ENCODE data around the gene PDX1.
A peak's percentile ranks its signal among the peaks of the same experiment; 100 is the strongest.
"Not testable (repeated sequence)": the region's sequence is repeated elsewhere in the genome, so short reads cannot be mapped to it uniquely, and the experiment has no call there.

PDX1 gene

GRCh38 chr13:27955014-27955591, 35.3 kb downstream of the PDX1 start:
- DNase-seq (ENCODE audit: insufficient read length, low spot score) (no peak), FAIRE-seq (no peak)
- TF ChIP-seq TAF1 (IDR thresholded peaks at IDR 0.05; ENCODE audit: low read depth, low read length) (no peak), PAX5 (IDR thresholded peaks at IDR 0.05; ENCODE audit: insufficient read depth, low read length, severe bottlenecking) (no peak), POLR2A (IDR thresholded peaks at IDR 0.05; ENCODE audit: low read depth, low read length) (no peak), POU2F2 (IDR thresholded peaks at IDR 0.05; ENCODE audit: low read depth, low read length) (no peak), SPI1 (IDR thresholded peaks at IDR 0.05; ENCODE audit: low read depth, low read length) (no peak), POLR2AphosphoS5 (IDR thresholded peaks at IDR 0.05; ENCODE audit: low read depth, low read length) (no peak)

GRCh38 chr13:27956576-27957300, 36.9 kb downstream of the PDX1 start:
- TF ChIP-seq TAF1 (IDR thresholded peaks at IDR 0.05; ENCODE audit: low read depth, low read length) (no peak), PAX5 (IDR thresholded peaks at IDR 0.05; ENCODE audit: insufficient read depth, low read length, severe bottlenecking) (no peak), POU2F2 (IDR thresholded peaks at IDR 0.05; ENCODE audit: low read depth, low read length) (no peak), POLR2A (IDR thresholded peaks at IDR 0.05; ENCODE audit: low read depth, low read length) (no peak), SPI1 (IDR thresholded peaks at IDR 0.05; ENCODE audit: low read depth, low read length) (no peak), POLR2AphosphoS5 (IDR thresholded peaks at IDR 0.05; ENCODE audit: low read depth, low read length) (no peak)
- DNase-seq (ENCODE audit: insufficient read length, low spot score) = no peak
- no peak for FAIRE-seq

DNA sequence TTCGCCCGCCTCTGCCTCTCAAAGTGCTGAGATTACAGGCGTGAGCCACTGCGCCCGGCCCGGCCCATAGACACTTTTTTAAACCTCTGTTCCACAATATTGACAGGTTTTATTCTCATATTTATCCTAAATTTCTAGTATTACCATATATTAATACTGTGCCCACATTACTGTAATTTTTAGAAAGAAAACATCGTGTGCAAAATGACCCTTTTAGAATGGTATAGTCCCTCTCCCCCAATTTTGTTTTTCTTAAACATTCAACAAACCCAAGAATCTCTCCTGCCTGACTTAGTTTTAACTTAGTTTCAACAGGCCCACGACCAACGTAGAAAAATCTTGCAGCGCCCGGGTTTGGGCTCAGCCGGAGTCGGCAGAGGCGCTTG, 40.2 kb downstream of the PDX1 start:
- no peak for TF ChIP-seq POU2F2 (IDR thresholded peaks at IDR 0.05; ENCODE audit: low read depth, low read length)
- no peak for TF ChIP-seq SPI1 (IDR thresholded peaks at IDR 0.05; ENCODE audit: low read depth, low read length)
- TF ChIP-seq TAF1 (IDR thresholded peaks at IDR 0.05; ENCODE audit: low read depth, low read length) = no peak
- no peak for TF ChIP-seq POLR2AphosphoS5 (IDR thresholded peaks at IDR 0.05; ENCODE audit: low read depth, low read length)
- no peak for TF ChIP-seq PAX5 (IDR thresholded peaks at IDR 0.05; ENCODE audit: insufficient read depth, low read length, severe bottlenecking)
- no peak for TF ChIP-seq POLR2A (IDR thresholded peaks at IDR 0.05; ENCODE audit: low read depth, low read length)
- DNase-seq (ENCODE audit: insufficient read length, low spot score) (no peak), FAIRE-seq (no peak)

- DNase-seq (ENCODE audit: insufficient read length, low spot score) (no peak), FAIRE-seq (peak; percentile 45)
- no peak for TF ChIP-seq SPI1 (IDR thresholded peaks at IDR 0.05; ENCODE audit: low read depth, low read length)
- no peak for TF ChIP-seq POLR2A (IDR thresholded peaks at IDR 0.05; ENCODE audit: low read depth, low read length)
- no peak for TF ChIP-seq TAF1 (IDR thresholded peaks at IDR 0.05; ENCODE audit: low read depth, low read length)
- TF ChIP-seq PAX5 (IDR thresholded peaks at IDR 0.05; ENCODE audit: insufficient read depth, low read length, severe bottlenecking) = no peak
- no peak for TF ChIP-seq POU2F2 (IDR thresholded peaks at IDR 0.05; ENCODE audit: low read depth, low read length)
- no peak for TF ChIP-seq POLR2AphosphoS5 (IDR thresholded peaks at IDR 0.05; ENCODE audit: low read depth, low read length)
Observed at GRCh38 chr13:27960362-27961226, 40.8 kb downstream of the PDX1 start.

GRCh38 chr13:27961227-27962085, 41.7 kb downstream of the PDX1 start:
- FAIRE-seq = no peak
- no peak for TF ChIP-seq SPI1 (IDR thresholded peaks at IDR 0.05; ENCODE audit: low read depth, low read length)
- DNase-seq (ENCODE audit: insufficient read length, low spot score) = no peak

DNA sequence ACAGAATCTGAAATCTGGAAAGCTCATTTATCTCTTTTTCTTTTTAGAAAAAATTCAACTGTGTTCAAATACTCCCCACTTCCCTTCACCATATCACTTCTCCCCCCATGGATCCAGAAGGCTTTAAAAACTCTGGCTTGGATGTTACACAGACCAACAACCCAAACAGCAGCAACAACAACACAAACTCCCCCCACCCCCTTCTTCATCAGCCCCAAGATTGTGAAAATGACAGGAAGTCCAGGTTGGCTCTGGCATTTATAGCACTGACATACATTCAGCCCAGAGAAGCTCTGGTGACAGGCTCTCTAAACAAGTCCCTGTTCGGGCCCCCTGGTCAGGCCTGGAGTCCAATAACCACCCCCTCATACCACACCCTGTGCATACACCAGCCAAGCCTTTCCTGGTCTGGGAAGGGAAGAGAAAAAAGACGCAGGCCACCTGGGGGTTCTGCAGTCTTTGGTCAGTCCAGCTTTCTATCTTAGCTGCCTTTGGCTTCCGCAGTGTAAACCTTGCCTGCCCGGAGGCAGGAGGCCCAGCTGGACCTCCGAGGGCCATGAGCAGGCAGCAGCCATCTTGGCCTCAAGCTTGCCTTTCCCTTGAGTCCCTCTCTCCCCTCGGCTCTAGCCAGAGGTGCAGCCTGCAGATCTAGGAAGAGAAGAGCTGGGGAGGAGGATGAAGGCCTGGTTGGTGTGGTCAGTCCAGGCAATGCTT, 42.5 kb downstream of the PDX1 start:
- DNase-seq (ENCODE audit: insufficient read length, low spot score) (no peak), FAIRE-seq (no peak)
- TF ChIP-seq POLR2A (IDR thresholded peaks at IDR 0.05; ENCODE audit: low read depth, low read length) = no peak
- no peak for TF ChIP-seq POLR2AphosphoS5 (IDR thresholded peaks at IDR 0.05; ENCODE audit: low read depth, low read length)
- no peak for TF ChIP-seq PAX5 (IDR thresholded peaks at IDR 0.05; ENCODE audit: insufficient read depth, low read length, severe bottlenecking)
- no peak for TF ChIP-seq TAF1 (IDR thresholded peaks at IDR 0.05; ENCODE audit: low read depth, low read length)
- no peak for TF ChIP-seq SPI1 (IDR thresholded peaks at IDR 0.05; ENCODE audit: low read depth, low read length)
- TF ChIP-seq POU2F2 (IDR thresholded peaks at IDR 0.05; ENCODE audit: low read depth, low read length) = no peak

GRCh38 chr13:27962982-27963381, 43.2 kb downstream of the PDX1 start:
- DNase-seq (ENCODE audit: insufficient read length, low spot score) (no peak), FAIRE-seq (no peak)
- TF ChIP-seq PAX5 (IDR thresholded peaks at IDR 0.05; ENCODE audit: insufficient read depth, low read length, severe bottlenecking) = no peak
- no peak for TF ChIP-seq POLR2A (IDR thresholded peaks at IDR 0.05; ENCODE audit: low read depth, low read length)
- TF ChIP-seq TAF1 (IDR thresholded peaks at IDR 0.05; ENCODE audit: low read depth, low read length) = no peak
- no peak for TF ChIP-seq POU2F2 (IDR thresholded peaks at IDR 0.05; ENCODE audit: low read depth, low read length)
- no peak for TF ChIP-seq SPI1 (IDR thresholded peaks at IDR 0.05; ENCODE audit: low read depth, low read length)

- FAIRE-seq (no peak), DNase-seq (ENCODE audit: insufficient read length, low spot score) (no peak)
- TF ChIP-seq PAX5 (IDR thresholded peaks at IDR 0.05; ENCODE audit: insufficient read depth, low read length, severe bottlenecking) (no peak), POU2F2 (IDR thresholded peaks at IDR 0.05; ENCODE audit: low read depth, low read length) (no peak), TAF1 (IDR thresholded peaks at IDR 0.05; ENCODE audit: low read depth, low read length) (no peak), POLR2A (IDR thresholded peaks at IDR 0.05; ENCODE audit: low read depth, low read length) (no peak), SPI1 (IDR thresholded peaks at IDR 0.05; ENCODE audit: low read depth, low read length) (no peak), POLR2AphosphoS5 (IDR thresholded peaks at IDR 0.05; ENCODE audit: low read depth, low read length) (no peak)
Observed at GRCh38 chr13:27963491-27963890, 43.7 kb downstream of the PDX1 start.

GRCh38 chr13:27964206-27964605, 44.4 kb downstream of the PDX1 start:
- FAIRE-seq; DNase-seq (ENCODE audit: insufficient read length, low spot score): not testable (repeated sequence)
